GM12865 (cell line): ENCODE measurements around the gene PRR15.

Experiments
- DNase-seq: peaks from one replicate; pipeline ENCODE4 v3.0.0; 2010; ENCODE audit warnings: low read depth
- H3K4me3 ChIP-seq: 2 replicates; pipeline ENCODE4 v1.5.1; 2011; ENCODE audit warnings: mild to moderate bottlenecking, low read depth, low read length, control low read depth
- CTCF ChIP-seq: IDR thresholded peaks from 2 replicates; pipeline ENCODE4 v1.5.1; 2011; ENCODE audit warnings: low read length, control low read depth, low read depth, inconsistent platforms; ENCODE audit not compliant: insufficient read depth; ENCODE audit errors: missing control alignments

The PRR15 gene

DNA sequence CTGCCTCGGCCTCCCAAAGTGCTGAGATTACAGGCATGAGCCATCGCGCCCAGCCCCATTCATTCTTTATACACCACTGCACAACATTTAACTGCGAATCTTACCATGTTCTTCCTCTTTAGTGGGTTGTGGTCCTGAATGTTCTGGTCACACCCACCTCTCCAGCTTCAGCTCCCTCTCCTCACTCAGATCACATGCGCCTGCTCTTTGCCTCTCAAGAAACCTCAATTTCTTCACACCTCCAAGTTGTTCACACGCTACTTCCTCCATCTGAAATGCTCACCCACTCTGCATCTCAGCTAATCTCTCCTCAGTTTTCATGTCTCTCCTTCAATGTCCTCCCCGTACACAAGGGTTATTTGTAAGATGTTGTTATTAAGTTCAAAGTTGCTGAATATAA, 2.4 kb upstream of the PRR15 start:
- H3K4me3 ChIP-seq: no peak overlapping the region
- no peak for DNase-seq
- no peak for TF ChIP-seq CTCF

- no peak for TF ChIP-seq CTCF
- H3K4me3 ChIP-seq: no peak overlapping the region
- DNase-seq: no peak
These were observed 1.3 kb upstream of the PRR15 start for GRCh38 chr7:29562307-29562706.

DNA sequence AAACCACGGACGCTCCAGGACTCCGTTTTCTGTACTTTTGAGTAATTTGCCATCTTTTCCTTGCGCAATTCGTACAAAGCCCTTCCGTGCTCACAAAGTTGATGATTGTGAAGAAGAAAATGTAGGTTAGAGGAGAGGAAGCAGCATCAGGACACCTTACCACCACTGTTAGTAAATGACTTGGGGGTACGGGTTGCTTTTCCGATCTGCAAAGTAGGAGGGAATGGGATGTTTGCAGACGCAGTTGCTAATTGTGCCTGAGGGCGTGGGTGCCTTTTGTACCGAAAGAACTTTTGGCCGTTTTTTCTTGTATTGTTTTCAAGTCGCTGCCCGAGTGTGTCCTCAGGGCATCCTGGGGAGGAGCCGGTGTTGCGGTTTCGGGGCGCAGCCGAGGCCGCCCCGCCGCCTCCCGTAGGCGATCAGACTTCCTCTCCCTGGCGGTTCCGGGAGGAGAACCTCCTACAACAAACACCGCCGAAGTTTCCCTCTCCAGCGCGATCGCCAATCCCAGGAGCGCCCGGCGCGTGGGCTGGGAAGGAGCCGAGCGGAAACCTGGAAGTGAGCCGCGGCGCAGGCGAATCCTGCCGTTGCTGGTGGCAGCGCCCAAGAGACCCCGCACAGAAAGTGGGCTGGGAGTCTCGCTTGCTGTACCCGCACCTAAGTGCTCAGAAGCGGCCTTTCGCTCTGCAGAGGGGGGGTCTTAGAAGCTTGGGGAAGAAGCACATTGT, 1.0 kb downstream of the PRR15 start:
- no peak for DNase-seq
- no peak for TF ChIP-seq CTCF
- no peak overlapping the region for H3K4me3 ChIP-seq

DNA sequence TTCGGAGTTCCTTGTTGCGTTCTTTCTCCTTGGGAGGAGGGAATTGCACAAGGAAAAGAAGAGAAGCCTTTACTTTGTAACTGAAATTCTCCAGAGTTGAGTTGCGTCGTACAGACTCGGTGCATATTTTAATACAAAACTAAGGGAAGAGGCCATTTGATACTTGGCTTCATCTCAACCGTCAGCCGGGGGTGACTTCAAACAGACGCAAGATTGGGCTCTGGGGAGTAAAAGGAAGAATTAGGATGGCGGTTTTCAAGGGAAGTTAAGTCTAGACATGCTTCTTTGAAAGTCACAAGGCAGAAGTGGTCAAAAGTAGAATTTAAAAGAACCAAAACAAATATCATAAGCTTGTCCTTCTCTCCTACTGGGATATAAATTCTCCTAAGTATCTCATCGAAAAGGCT, 1.6 kb downstream of the PRR15 start:
- DNase-seq: no peak
- TF ChIP-seq CTCF: no peak
- no peak overlapping the region for H3K4me3 ChIP-seq

DNA sequence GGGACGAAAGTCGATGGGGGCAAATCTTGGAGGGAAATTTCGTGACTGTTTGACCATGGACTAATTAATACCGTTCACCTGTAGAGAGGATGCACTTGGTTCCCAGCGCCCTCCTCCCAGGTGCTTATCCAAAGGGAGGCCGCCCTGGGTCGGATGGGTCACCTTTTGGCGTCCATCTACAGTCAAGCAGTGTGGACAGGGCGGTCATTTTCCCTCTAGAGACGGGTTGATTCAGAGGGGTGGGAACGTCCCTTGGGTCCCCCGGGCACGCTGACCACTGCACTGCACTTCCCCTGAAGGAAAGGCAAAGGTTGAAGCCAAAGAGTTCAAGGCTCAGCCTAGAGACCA, 2.0 kb downstream of the PRR15 start:
- no peak overlapping the region for H3K4me3 ChIP-seq
- DNase-seq: no peak
- no peak for TF ChIP-seq CTCF

GRCh38 chr7:29565982-29566746, 2.5 kb downstream of the PRR15 start:
- TF ChIP-seq CTCF: no peak
- DNase-seq: no peak
- H3K4me3 ChIP-seq: no peak overlapping the region
